Measurements from ENCODE around the gene C16orf46.

GRCh38 chr16:81040131-81040530 is 36.9 kb downstream of the C16orf46 start:
- no peak for TF ChIP-seq CTCF (IDR thresholded peaks at IDR 0.05; ENCODE audit: low read length)
- no peak for TF ChIP-seq EZH2 (IDR thresholded peaks at IDR 0.05; ENCODE audit: borderline replicate concordance, low read length)

All from OCI-LY1 (cell line).